SJSA1 (cell line): Measurements from ENCODE around the gene PSMF1. TPM values are rescaled to one million over a fixed set of nuclear protein-coding genes. Genes with fewer than 3 reads are reported as not detected.

Experiments used
- DNase-seq, 2 experiments: peaks; one replicate each; pipeline ENCODE4 v3.0.0-alpha.2; 2015 to 2020; ENCODE audit warnings: low spot score in 2 of 2, low read depth in 1 of 2
- H3K27ac ChIP-seq: fragments of 250-450 bp; sonication (Bioruptor Pico); 2 replicates; pipeline ENCODE4 v1.5.1; 2020; ENCODE audit warnings: mild to moderate bottlenecking, moderate library complexity
- H3K27me3 ChIP-seq: fragments of 250-450 bp; sonication (Bioruptor Pico); replicated peaks from 2 replicates; pipeline ENCODE4 v1.5.1; 2020; ENCODE audit warnings: mild to moderate bottlenecking, moderate library complexity
- H3K36me3 ChIP-seq: fragments of 250-450 bp; sonication (Bioruptor Pico); 2 replicates; pipeline ENCODE4 v1.5.1; 2020; ENCODE audit warnings: mild to moderate bottlenecking
- H3K4me1 ChIP-seq: fragments of 250-450 bp; sonication (Bioruptor Pico); replicated peaks from 2 replicates; pipeline ENCODE4 v1.6.1; 2021; ENCODE audit warnings: mild to moderate bottlenecking
- H3K4me3 ChIP-seq: fragments of 250-450 bp; sonication (Bioruptor Pico); 2 replicates; pipeline ENCODE4 v1.5.1; 2020; ENCODE audit warnings: mild to moderate bottlenecking
- H3K9me3 ChIP-seq: fragments of 250-450 bp; sonication (Bioruptor Pico); replicated peaks from 2 replicates; pipeline ENCODE4 v1.5.1; 2020; ENCODE audit warnings: mild to moderate bottlenecking
- total RNA-seq: library from RNA; depleted of rRNA; stranded (reverse); fragments of >200 nt; shearing (Covaris generic); gene quantifications from 2 replicates; pipeline ENCODE4 v1.2.3, GENCODE V29; 2014

PSMF1 gene
- total RNA-seq, 1 experiment from 2014 or later = 81.0 TPM

DNA sequence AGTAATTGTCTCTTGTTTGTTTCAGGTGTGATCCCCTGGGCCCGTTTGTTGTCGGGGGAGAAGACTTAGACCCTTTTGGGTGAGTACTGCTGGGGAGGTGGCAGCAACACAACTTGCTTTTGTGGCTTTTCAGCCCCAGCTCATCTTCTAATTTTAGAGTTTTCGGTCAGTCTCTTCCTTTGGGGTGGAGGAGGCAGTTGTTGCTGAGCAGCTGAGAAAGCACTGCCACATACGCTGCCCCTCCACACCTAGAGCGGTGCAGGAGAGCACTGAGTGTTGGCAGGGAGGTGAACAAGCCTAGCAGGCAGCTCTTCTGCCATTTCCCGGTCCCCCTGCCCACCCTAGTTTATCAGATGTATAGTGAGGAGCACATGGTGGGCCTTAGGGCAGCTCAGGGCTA, 44.7 kb downstream of the PSMF1 start:
- no peaks in the 10 kb centered on the region for H3K4me1 ChIP-seq
- DNase-seq = no peak
- no peak overlapping the region for H3K4me3 ChIP-seq
- H3K9me3 ChIP-seq = no peaks in the 10 kb centered on the region
- H3K27ac ChIP-seq = no peak overlapping the region
- no peaks in the 10 kb centered on the region for H3K27me3 ChIP-seq
- peaks cover 73% of the 10 kb centered on the region for H3K36me3 ChIP-seq

DNA sequence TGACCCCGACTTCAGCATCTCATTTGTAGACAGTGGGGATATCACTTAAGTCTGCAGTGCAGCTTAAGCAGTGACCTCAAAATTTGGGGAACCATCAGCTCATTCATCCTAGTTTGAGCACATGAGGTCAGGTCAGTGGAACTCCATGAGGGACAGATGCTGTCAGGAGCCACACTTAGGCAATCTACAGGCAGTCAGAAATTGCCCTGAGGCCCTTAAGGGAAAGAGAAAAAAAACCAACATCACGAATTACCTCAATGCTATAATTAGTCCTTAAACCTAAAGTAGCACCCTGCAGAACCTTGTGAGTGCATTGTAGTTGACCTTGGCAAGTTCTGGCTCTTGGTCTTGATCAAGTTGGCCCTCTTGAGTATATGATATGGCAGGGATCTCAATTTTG, 45.3 kb downstream of the PSMF1 start:
- no peaks in the 10 kb centered on the region for H3K27me3 ChIP-seq
- no peaks in the 10 kb centered on the region for H3K4me1 ChIP-seq
- DNase-seq = no peak
- H3K9me3 ChIP-seq = no peaks in the 10 kb centered on the region
- peaks cover 77% of the 10 kb centered on the region for H3K36me3 ChIP-seq
- H3K4me3 ChIP-seq = no peak overlapping the region
- H3K27ac ChIP-seq = no peak overlapping the region

DNA sequence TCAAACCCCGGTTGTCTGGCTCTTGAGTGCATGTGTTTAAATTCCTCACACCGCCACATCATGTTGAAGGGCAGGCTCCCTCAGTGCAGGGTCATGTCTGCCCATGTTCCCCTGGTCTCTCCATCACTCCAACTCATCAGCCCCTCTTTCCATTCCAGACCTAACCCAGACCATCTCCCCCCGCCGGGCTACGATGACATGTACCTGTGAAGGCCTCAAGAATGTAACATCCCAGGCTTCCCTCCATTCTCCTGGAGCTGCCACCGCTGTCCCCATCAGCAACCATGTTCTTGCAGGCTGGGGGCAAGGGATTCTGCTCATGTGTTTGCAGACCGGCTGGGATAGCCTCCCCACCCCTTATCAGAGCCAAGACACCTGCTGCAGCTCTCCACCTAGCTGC, 46.5 kb downstream of the PSMF1 start:
- Histone ChIP-seq H3K9me3 (no peaks in the 10 kb centered on the region), H3K4me1 (no peaks in the 10 kb centered on the region), H3K4me3 (no peak overlapping the region), H3K27me3 (no peaks in the 10 kb centered on the region), H3K27ac (no peak overlapping the region), H3K36me3 (peaks cover 79% of the 10 kb centered on the region)
- DNase-seq = no peak

DNA sequence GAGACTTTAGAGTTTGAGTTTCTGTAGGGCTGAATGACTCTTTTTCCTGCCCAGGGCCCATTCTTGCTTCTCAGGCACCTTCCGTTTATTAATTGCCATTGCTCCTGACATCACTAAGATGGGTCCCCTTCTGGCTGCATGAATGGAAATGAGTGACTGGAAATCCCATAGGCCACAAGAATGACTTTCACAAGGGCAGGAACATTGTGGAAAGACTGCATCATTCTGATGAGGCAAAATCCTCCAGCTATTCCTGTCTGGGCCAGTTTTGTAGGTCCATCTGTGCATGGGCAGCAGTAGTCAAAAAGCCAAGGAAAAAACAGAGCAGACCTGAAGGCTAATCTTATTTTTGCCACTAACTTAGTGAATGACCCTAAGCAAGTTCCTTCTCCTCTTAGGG, 47.1 kb downstream of the PSMF1 start:
- no peak overlapping the region for H3K27ac ChIP-seq
- no peaks in the 10 kb centered on the region for H3K9me3 ChIP-seq
- no peaks in the 10 kb centered on the region for H3K4me1 ChIP-seq
- no peaks in the 10 kb centered on the region for H3K27me3 ChIP-seq
- H3K4me3 ChIP-seq = no peak overlapping the region
- no peak for DNase-seq
- peaks cover 75% of the 10 kb centered on the region for H3K36me3 ChIP-seq

DNA sequence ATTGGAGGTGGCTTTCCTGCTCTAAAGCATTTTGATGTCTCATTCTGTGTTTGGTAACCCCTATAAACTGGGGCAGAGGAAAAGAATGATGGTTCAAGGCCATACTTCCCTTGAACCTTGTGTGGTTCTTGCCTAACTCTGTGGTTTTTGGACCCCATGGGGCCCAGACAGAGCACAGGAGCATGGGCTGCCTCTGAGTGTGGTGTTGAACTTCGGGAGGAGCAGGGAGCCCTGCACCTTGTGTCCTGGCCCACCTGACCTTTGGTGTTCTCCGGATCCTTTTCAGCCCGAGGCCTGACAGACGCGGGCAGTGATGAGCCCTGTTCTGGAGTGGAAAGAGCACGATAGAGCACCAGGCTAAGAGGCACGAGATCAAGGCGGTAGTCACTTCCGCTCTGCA, 47.5 kb downstream of the PSMF1 start:
- Histone ChIP-seq H3K36me3 (peaks cover 72% of the 10 kb centered on the region), H3K4me1 (no peaks in the 10 kb centered on the region), H3K27ac (no peak overlapping the region), H3K4me3 (no peak overlapping the region), H3K9me3 (no peaks in the 10 kb centered on the region), H3K27me3 (no peaks in the 10 kb centered on the region)
- DNase-seq = no peak

DNA sequence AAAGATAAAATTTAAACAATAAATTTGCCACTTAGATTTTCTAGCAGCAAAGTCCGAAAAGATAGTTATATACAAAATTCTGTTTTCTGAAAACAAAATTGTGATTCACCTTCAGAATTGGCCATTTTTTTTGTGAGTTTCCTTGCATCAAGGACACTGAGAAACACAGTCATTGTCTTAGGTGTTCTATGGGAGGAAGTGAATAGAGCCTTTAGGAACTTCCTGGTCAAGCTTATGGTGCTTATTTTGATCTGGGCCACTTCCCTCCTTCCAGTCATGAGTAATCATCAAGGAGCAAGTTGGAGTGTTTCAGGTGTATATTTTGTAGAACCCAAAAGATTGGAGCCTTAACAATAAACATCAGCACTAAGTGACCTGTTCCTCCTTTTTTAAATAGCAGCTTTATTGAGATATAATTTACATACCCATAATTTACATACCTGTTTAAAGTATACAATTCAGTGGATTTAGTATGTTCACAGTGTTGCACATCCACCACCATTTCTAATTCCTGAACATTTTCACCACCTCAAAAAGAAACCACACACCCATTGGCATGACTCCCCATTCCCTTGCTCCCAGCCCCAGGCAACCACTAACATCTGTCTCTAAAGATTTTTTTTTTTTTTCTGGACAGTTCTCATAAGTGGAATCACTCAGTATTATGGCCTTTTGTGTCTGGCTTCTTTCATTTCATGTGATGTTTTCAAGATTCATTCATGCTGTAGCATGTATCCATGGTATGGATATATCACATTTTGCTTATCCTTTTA, 48.7 kb downstream of the PSMF1 start:
- no peaks in the 10 kb centered on the region for H3K27me3 ChIP-seq
- no peak overlapping the region for H3K27ac ChIP-seq
- peaks cover 68% of the 10 kb centered on the region for H3K36me3 ChIP-seq
- no peak overlapping the region for H3K4me3 ChIP-seq
- H3K4me1 ChIP-seq = no peaks in the 10 kb centered on the region
- no peak for DNase-seq
- H3K9me3 ChIP-seq = no peaks in the 10 kb centered on the region

DNA sequence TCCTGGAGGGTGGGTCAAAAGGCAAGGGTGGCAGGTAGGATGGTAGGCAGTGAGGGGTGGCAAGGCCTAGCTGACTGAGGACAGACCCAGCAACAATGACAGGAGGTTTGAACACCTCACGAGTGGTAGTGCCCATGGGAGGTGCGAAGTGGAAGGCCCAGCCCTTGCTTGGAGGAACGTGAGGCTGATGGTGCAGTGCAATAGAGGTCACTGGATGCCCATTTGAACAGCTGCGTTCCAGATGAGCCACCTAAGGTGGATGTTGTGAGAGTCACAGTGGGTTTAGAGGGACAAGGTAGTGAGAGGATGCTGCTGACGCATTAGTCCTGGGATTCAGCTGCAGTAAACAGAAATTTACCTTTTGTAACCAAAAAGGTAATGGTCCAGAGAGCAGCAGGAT, 50.8 kb downstream of the PSMF1 start:
- DNase-seq = no peak
- no peak overlapping the region for H3K4me3 ChIP-seq
- no peaks in the 10 kb centered on the region for H3K27me3 ChIP-seq

DNA sequence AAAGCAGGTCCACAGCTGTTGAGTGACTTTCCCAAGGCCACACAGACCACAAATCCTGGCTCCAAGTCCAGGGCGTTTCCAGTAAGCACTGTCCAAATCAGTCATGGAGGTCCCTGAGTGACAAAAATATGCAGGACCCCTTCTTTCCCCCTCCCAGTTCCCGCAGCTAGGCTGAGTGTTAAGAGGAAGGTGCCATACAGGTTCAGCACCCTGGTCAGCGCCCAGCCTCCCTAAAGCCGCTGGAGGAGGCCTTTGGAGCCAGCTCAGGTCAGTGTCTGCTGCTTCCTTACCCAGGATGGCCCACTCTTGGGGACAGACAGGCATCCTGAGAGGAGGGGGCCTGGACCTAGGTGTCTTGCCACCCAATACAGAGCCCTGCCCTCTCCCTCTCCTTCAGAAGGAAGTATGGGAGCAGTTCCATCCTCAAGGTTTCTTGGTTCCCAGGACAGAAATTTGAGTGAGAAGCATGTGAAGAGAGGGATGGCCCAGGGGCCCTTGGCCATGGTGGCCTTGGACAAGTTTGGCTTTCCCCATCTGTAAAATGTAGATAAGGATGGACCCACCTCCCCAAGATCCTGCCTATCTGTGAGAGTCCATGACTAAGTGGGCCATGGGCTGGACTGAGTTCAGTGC, 53.2 kb downstream of the PSMF1 start:
- no peak for DNase-seq
- Histone ChIP-seq H3K27me3 (no peaks in the 10 kb centered on the region), H3K4me1 (no peaks in the 10 kb centered on the region), H3K27ac (no peak overlapping the region), H3K4me3 (no peak overlapping the region), H3K9me3 (no peaks in the 10 kb centered on the region), H3K36me3 (peaks cover 31% of the 10 kb centered on the region)

More for the DNA sequence above, 50.8 kb downstream of the PSMF1 start:
- H3K4me1 ChIP-seq = no peaks in the 10 kb centered on the region
- H3K36me3 ChIP-seq = peaks cover 55% of the 10 kb centered on the region
- no peaks in the 10 kb centered on the region for H3K9me3 ChIP-seq
- no peak overlapping the region for H3K27ac ChIP-seq

DNA sequence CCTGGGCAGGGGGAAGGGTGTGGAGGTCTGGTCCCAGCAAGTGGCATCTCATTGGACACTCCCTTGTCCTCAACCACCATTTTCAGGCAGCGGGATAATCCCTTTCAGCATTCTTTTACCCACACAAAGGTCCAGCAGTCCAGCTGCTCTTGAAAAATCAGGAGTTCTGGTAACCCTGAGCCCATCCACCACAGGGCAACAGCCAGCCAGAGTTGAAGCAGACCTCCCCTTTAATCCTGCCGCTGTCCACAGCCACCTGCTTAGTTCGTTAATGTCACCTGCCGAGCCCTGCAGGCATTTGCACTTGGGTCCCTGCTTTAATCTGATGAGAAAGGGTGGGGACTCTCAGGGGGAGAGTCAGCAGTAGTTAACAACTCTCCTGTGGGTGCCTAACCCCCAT, 55.3 kb downstream of the PSMF1 start:
- Histone ChIP-seq H3K4me1 (no peaks in the 10 kb centered on the region), H3K27ac (no peak overlapping the region), H3K9me3 (no peaks in the 10 kb centered on the region), H3K4me3 (no peak overlapping the region), H3K36me3 (peaks cover 14% of the 10 kb centered on the region), H3K27me3 (no peaks in the 10 kb centered on the region)
- no peak for DNase-seq

DNA sequence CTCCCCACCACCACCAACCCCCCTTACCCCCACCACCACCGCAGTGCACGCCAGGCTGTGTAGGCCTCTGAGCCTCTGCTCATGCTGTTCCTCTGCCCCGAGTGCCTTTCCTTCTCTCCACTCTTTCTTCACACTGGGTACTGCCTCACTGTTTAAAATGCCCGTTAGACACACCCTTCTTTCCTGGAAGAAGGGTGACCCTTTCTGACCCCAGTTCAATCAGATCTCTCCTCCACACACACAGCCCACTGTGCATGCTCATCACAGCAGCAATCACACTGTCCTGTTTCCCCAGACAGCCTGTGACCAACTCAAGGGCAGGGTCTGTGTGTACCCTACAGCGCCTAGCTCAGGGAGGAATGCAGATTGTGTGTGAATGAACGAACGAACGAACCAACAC, 56.4 kb downstream of the PSMF1 start:
- Histone ChIP-seq H3K4me3 (no peak overlapping the region), H3K9me3 (no peaks in the 10 kb centered on the region), H3K27me3 (no peaks in the 10 kb centered on the region), H3K36me3 (peaks cover 7% of the 10 kb centered on the region), H3K4me1 (no peaks in the 10 kb centered on the region), H3K27ac (no peak overlapping the region)
- no peak for DNase-seq

DNA sequence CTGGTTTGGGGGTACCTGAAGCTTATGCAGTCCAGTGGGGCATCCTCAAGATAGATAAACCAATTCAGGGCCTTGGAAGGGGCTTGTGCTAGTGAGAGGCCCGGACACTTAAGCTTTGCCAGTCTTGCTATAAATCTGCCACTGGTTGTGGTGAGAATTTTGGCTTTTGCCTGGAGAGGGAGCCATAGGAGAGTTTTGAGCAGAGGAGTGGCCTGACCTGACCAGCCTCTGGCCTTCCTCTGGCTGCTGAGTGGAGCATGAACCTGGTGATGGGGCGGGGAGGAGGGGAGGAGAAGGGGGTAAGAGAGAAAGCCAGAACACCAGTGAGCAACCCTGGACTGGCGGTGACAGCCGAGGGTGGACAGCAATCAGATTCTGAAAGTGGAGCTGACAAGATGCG, 59.3 kb downstream of the PSMF1 start:
- Histone ChIP-seq H3K4me3 (no peak overlapping the region), H3K9me3 (no peaks in the 10 kb centered on the region), H3K27me3 (peaks cover 2% of the 10 kb centered on the region; the same call in 1 of the 2 replicates), H3K36me3 (no peaks in the 10 kb centered on the region), H3K27ac (no peak overlapping the region), H3K4me1 (no peaks in the 10 kb centered on the region)
- no peak for DNase-seq

DNA sequence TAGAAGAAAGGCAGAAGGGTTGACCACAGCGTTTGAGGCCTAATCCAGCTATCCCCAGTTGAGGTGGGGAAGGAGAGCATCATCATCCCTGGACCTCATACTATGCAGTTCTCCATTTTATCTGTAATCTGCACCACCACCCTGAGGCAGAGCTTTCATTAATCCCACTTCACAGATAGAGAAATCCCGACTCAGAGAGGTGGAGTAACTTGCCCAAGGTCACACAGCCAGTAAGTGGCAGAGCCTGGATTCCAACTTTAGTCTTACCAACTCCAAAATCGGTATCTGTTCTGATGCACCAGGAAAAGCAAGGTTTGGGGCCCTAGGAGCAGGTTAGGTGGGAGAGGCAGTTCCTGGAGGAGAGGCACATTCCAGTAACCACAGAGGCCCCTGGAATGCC, 59.7 kb downstream of the PSMF1 start:
- no peak for DNase-seq
- no peak overlapping the region for H3K27ac ChIP-seq
- no peaks in the 10 kb centered on the region for H3K9me3 ChIP-seq
- peaks cover 7% of the 10 kb centered on the region for H3K27me3 ChIP-seq
- H3K36me3 ChIP-seq = no peaks in the 10 kb centered on the region
- no peaks in the 10 kb centered on the region for H3K4me1 ChIP-seq
- H3K4me3 ChIP-seq = no peak overlapping the region

DNA sequence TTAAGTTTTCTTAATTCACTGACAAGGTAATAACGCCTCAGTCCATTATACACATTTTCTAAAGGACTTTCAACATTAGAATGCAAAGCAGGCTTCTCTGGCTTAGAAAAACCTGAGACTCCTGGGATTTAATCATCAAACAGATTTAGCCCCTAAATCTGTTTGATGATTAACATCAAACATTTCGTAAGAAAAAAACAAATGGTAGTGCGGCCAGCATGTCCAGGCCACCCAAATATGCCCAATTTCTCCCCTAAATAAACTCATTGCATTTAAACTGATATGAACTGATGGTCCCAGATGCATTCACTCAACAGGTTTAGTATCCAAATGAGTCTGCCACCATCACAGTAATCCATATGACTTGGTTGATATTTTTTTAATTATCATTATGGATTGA, 60.2 kb downstream of the PSMF1 start:
- H3K4me3 ChIP-seq = no peak overlapping the region
- no peaks in the 10 kb centered on the region for H3K9me3 ChIP-seq
- H3K4me1 ChIP-seq = no peaks in the 10 kb centered on the region
- no peak overlapping the region for H3K27ac ChIP-seq
- DNase-seq = no peak
- peaks cover 12% of the 10 kb centered on the region for H3K27me3 ChIP-seq
- no peaks in the 10 kb centered on the region for H3K36me3 ChIP-seq

DNA sequence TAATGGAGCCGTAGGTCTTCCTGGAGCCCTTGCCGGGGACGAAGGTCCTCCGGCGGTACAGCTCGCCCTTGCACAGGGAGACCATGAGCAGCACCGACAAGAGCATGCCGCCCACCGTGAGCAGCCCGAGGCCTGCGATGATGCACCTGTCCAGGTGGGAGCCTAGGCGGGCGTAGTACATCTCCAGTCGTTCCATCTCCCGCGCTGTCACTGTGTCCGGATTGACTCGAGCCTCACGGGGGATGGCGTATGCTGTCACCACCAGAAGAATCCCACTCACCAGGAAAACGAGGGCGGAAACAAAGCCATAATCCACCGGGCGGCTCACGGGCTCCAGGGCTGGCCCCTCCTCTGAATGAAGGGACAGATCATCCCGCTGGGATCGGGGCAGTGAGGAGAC, 62.5 kb downstream of the PSMF1 start:
- peaks cover 3% of the 10 kb centered on the region; the same call in 1 of the 2 replicates for H3K4me1 ChIP-seq
- peaks cover 29% of the 10 kb centered on the region for H3K27me3 ChIP-seq
- no peaks in the 10 kb centered on the region for H3K9me3 ChIP-seq
- no peaks in the 10 kb centered on the region for H3K36me3 ChIP-seq
- no peak overlapping the region for H3K4me3 ChIP-seq
- no peak for DNase-seq
- H3K27ac ChIP-seq = no peak overlapping the region
